Myocyte (in vitro differentiated cells): ENCODE results near the gene ARHGAP29. TPM values are rescaled to one million over a fixed set of nuclear protein-coding genes. Genes with fewer than 3 reads are reported as not detected.

Source experiments
- DNase-seq: peaks from one replicate; pipeline ENCODE4 v3.0.0-alpha.2; 2012; ENCODE audit warnings: low read depth
- total RNA-seq: library from RNA; depleted of rRNA; stranded (reverse); fragments of >200 nt; gene quantifications from 2 replicates; pipeline ENCODE4 v1.2.3, GENCODE V29; 2014

Gene ARHGAP29
- total RNA-seq, 1 donor from 2014 or later = 5.7 TPM

DNA sequence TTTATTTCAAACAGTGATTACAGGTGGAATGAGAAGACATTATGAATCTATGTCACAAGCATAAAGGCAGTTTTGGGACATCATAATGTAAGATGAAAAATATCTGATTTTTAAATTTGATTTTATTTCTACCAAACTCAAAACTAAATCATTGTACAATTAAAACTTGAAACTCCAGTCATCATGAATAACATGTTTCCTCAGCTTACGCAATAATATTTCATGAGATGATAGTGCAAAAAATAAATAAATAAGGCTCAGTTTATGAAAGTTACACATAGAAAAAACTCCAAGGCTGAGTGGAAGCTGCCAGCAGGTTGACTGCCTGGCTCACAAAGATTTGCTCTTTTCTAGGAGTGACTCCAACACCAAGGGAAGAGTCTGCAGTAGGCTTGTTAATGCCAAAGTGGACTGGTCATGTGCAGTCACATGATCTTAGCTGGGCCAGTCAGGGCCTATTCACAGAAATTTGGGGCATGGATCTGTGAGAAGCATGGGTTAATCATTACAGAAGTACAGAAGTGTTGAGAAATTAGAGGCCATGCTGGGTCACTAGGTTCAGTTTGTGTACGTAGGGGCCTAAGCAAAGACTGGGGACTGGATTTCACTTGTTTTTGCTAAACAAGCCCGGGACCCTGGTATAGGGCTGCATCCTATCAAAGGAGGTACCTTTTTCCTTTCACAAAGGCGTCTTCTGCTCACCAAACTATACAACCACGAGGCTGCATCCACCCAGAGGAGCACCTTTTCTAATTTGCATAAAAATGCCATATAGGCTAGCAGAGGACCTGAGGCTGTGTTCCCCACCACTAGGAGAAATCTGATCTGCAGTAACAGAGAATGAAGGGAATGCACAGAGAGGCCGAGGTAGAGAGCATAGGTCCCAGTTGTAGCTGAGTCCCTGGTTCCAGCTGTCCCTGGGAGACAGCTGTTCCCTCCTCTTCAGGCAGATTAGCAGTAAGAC lies 111.6 kb downstream of the ARHGAP29 start:
- DNase-seq = peak; percentile 65

GRCh38 chr1:94124538-94124937 lies 112.8 kb downstream of the ARHGAP29 start:
- DNase-seq = no peak

GRCh38 chr1:94122201-94122970 lies 115.0 kb downstream of the ARHGAP29 start:
- no peak for DNase-seq

Other genes starting within 250 kb of the ARHGAP29 start
- 0.08 and 0.52 TPM in 2 replicates for gene ABCA4, start 116.4 kb downstream of the ARHGAP29 start, total RNA-seq
- gene ABCD3, start 180.8 kb upstream of the ARHGAP29 start, total RNA-seq = 42.0 and 43.2 TPM in 2 replicates